K562 (cell line): Measurements from ENCODE around the gene KCNK3. TPM values are rescaled to one million over a fixed set of nuclear protein-coding genes. Genes with fewer than 3 reads are reported as not detected.
A peak's percentile ranks its signal among the peaks of the same experiment; 100 is the strongest.

Source experiments
- CXXC5 ChIP-seq: fragments of 250-450 bp; sonication (Bioruptor Pico); IDR thresholded peaks from 2 replicates; pipeline ENCODE4 v1.8.0; 2022; ENCODE audit warnings: inconsistent platforms, mild to moderate bottlenecking, moderate library complexity
- ESRRB ChIP-seq: fragments of 250-450 bp; sonication (Bioruptor Pico); IDR thresholded peaks from 2 replicates; pipeline ENCODE4 v1.5.0; 2020; ENCODE audit warnings: mild to moderate bottlenecking, moderate library complexity, borderline replicate concordance
- GTF2E2 ChIP-seq: fragments of 200-800 bp; sonication (Bioruptor generic); IDR thresholded peaks from 2 replicates; pipeline ENCODE4 v1.6.1; 2016; ENCODE audit warnings: missing genetic modification characterization, missing compliant biosample characterization
- HBP1 ChIP-seq: fragments of 450-650 bp; formaldehyde crosslinking; IDR thresholded peaks from 2 replicates; pipeline ENCODE4 v1.4.0; 2022; ENCODE audit warnings: missing genetic modification characterization
- HES1 ChIP-seq: fragments of 450-650 bp; IDR thresholded peaks from 2 replicates; pipeline ENCODE4 v1.6.1; 2016; ENCODE audit warnings: low read depth, mild to moderate bottlenecking, moderate library complexity
- MAFF ChIP-seq: IDR thresholded peaks from 2 replicates; pipeline ENCODE4 v1.6.1; 2012; ENCODE audit warnings: low read length, improper control_type of control experiment
- MCM7 ChIP-seq, 2 experiments: fragments of 450-650 bp; IDR thresholded peaks; 2 replicates each; pipeline ENCODE4 v1.6.1; 2016 to 2018
- MTA1 ChIP-seq: fragments of 450-650 bp; IDR thresholded peaks from 2 replicates; pipeline ENCODE4 v1.6.1; 2017; ENCODE audit warnings: borderline replicate concordance
- MTF1 ChIP-seq: fragments of 250-450 bp; sonication (Bioruptor Pico); IDR thresholded peaks from 2 replicates; pipeline ENCODE4 v1.9.0; 2021; ENCODE audit warnings: moderate library complexity, mild to moderate bottlenecking, inconsistent platforms, borderline replicate concordance
- NCOR1 ChIP-seq: fragments of 450-650 bp; IDR thresholded peaks from 2 replicates; pipeline ENCODE4 v1.6.1; 2016; ENCODE audit warnings: mild to moderate bottlenecking, moderate library complexity
- NFYB ChIP-seq: IDR thresholded peaks from 2 replicates; pipeline ENCODE4 v1.6.1; 2011; ENCODE audit warnings: mild to moderate bottlenecking, moderate library complexity; ENCODE audit not compliant: insufficient read length; ENCODE audit errors: extremely low read depth
- PHF21A ChIP-seq: fragments of 450-650 bp; IDR thresholded peaks from 2 replicates; pipeline ENCODE4 v1.6.1; 2017; ENCODE audit warnings: low read depth, borderline replicate concordance
- RAD51 ChIP-seq: fragments of 450-650 bp; IDR thresholded peaks from 2 replicates; pipeline ENCODE4 v1.7.1; 2016; ENCODE audit warnings: low read depth, mild to moderate bottlenecking, borderline replicate concordance
- RBBP5 ChIP-seq: fragments of 200-600 bp; sonication (generic); IDR thresholded peaks from 2 replicates; pipeline ENCODE4 v1.6.1; 2012; ENCODE audit warnings: borderline replicate concordance, mild to moderate bottlenecking, low read length, control low read depth, inconsistent platforms; ENCODE audit not compliant: insufficient read depth, poor library complexity, severe bottlenecking
- RNF219 ChIP-seq: fragments of 250-450 bp; sonication (Bioruptor Pico); IDR thresholded peaks from 2 replicates; pipeline ENCODE4 v1.5.0; 2022; ENCODE audit warnings: mild to moderate bottlenecking
- SMARCA4 ChIP-seq: fragments of 450-650 bp; IDR thresholded peaks from 2 replicates; pipeline ENCODE4 v1.6.1; 2016
- U2AF2 ChIP-seq: fragments of 200-400 bp; formaldehyde crosslinking; optimal IDR thresholded peaks from 2 replicates; pipeline ENCODE3; 2017; ENCODE audit warnings: low read depth, mild to moderate bottlenecking, low read length
- ZHX1 ChIP-seq: fragments of 150-350 bp; conservative IDR thresholded peaks from 2 replicates; pipeline ENCODE4 v1.6.1; 2014; ENCODE audit warnings: low read length
- ZNF12 ChIP-seq: sonication (generic); formaldehyde crosslinking; IDR thresholded peaks from 2 replicates; pipeline ENCODE4 v1.4.0; 2020; ENCODE audit warnings: mild to moderate bottlenecking, missing genetic modification reagents
- ZNF696 ChIP-seq: fragments of 250-450 bp; sonication (Bioruptor Pico); conservative IDR thresholded peaks from 2 replicates; pipeline ENCODE4 v1.4.0; 2020; ENCODE audit warnings: mild to moderate bottlenecking, moderate library complexity
- ZNF778 ChIP-seq: fragments of 450-650 bp; formaldehyde crosslinking; IDR thresholded peaks from 2 replicates; pipeline ENCODE4 v1.4.0; 2020; ENCODE audit warnings: mild to moderate bottlenecking, moderate library complexity
- polyA plus RNA-seq, 8 experiments: library from polyadenylated mRNA; depleted of rRNA in 4 of 8; stranded (reverse) in 5 of 8; unstranded in 3 of 8; fragments of >200 nt; fragmentation: Nextera tagmentation in 2 of 8; fragmentation: Illumina TruSeq in 1 of 8; extraction: Ambion mirVana in 2 of 8; extraction: Trizol in 1 of 8; gene quantifications; 2 replicates each; pipeline versions ENCODE4 v1.2.1 to v1.2.3, GENCODE V29; 2011 to 2014; ENCODE audit warnings: inconsistent platforms in 1 of 8, missing spikeins in 1 of 8
- total RNA-seq, 7 experiments: library from RNA; depleted of rRNA in 6 of 7; stranded (reverse); fragments of >200 nt in 6 of 7; fragmentation: Illumina TruSeq in 2 of 7; extraction: Trizol in 2 of 7; gene quantifications; 2 replicates each; pipeline versions ENCODE4 v1.2.1 to v1.2.3, GENCODE V29; 2011 to 2021; ENCODE audit warnings: low replicate concordance in 1 of 7

The KCNK3 gene
- total and polyA plus RNA-seq, 9 of the 15 experiments (the other 6 are each of a cell fraction or from before 2014, with no cell fraction given): 0.01 to 0.20 (median 0.07) TPM; not detected in 5

GRCh38 chr2:26757873-26758789, 65.6 kb downstream of the KCNK3 start (continued):
- TF ChIP-seq MAFF (peak; percentile 7; the same call in 1 of the 2 replicates), ZNF12 (CRISPR knock-in tag) (no peak), RAD51 (0 out of 2 replicates have a peak, but pooled peaks have one; percentile 28), NCOR1 (0 out of 2 replicates have a peak, but pooled peaks have one; percentile 21), PHF21A (no peak), HBP1 (CRISPR knock-in tag) (peak; percentile 52; the same call in 1 of the 2 replicates), MCM7 (IDR thresholded peaks at IDR 0.05) (no peak; a peak in 1 of 4 replicates), U2AF2 (no peak), RNF219 (no peak), ZNF778 (CRISPR knock-in tag) (no peak), RBBP5 (no peak), MTA1 (no peak; the same call in 1 of the 2 replicates), NFYB (no peak), MTF1 (CRISPR knock-in tag) (no peak), ZHX1 (no peak), HES1 (no peak), ESRRB (CRISPR knock-in tag) (no peak), CXXC5 (CRISPR knock-in tag) (peak; percentile 68; the same call in 1 of the 2 replicates), GTF2E2 (tag) (peak; percentile 65), ZNF696 (no peak), SMARCA4 (peak; percentile 85)
